Type B pancreatic cell (in vitro differentiated cells): Measurements from ENCODE around the gene SLC5A5. TPM values are rescaled to one million over a fixed set of nuclear protein-coding genes. Genes with fewer than 3 reads are reported as not detected.
"Not testable (repeated sequence)": the region's sequence is repeated elsewhere in the genome, so short reads cannot be mapped to it uniquely, and the experiment has no call there.

Experiments used
- DNase-seq: peaks from one replicate; pipeline ENCODE4 v3.0.0; 2021; ENCODE audit warnings: mixed read lengths; ENCODE audit not compliant: unreplicated experiment; ENCODE audit errors: extremely low spot score
- H3K27ac Mint-ChIP-seq: 2 replicates; pipeline ENCODE4 v1.8.0; 2021; ENCODE audit warnings: mild to moderate bottlenecking, mixed read lengths
- H3K27me3 Mint-ChIP-seq: 2 replicates; pipeline ENCODE4 v1.8.0; 2021; ENCODE audit warnings: mixed read lengths
- H3K36me3 Mint-ChIP-seq: 2 replicates; pipeline ENCODE4 v1.8.0; 2021; ENCODE audit warnings: mixed read lengths
- H3K4me1 Mint-ChIP-seq: one replicate; pipeline ENCODE4 v1.8.0; 2021; ENCODE audit warnings: mixed read lengths; ENCODE audit not compliant: unreplicated experiment
- H3K4me3 Mint-ChIP-seq: 2 replicates; pipeline ENCODE4 v1.8.0; 2021; ENCODE audit warnings: mild to moderate bottlenecking, mixed read lengths
- H3K9me3 Mint-ChIP-seq: 2 replicates; pipeline ENCODE4 v1.8.0; 2021; ENCODE audit warnings: mixed read lengths
- CTCF ChIP-seq: fragments of 200-600 bp; sonication (generic); conservative IDR thresholded peaks from 2 replicates; pipeline ENCODE4 v1.5.0; 2021; ENCODE audit warnings: antibody characterized with exemption, mild to moderate bottlenecking
- total RNA-seq: library from RNA; stranded (reverse); gene quantifications from 2 replicates; pipeline ENCODE4 v1.2.1, GENCODE V29; 2021; ENCODE audit warnings: low replicate concordance

SLC5A5 gene
- total RNA-seq, 1 donor from 2014 or later, result 0.75 TPM

DNA sequence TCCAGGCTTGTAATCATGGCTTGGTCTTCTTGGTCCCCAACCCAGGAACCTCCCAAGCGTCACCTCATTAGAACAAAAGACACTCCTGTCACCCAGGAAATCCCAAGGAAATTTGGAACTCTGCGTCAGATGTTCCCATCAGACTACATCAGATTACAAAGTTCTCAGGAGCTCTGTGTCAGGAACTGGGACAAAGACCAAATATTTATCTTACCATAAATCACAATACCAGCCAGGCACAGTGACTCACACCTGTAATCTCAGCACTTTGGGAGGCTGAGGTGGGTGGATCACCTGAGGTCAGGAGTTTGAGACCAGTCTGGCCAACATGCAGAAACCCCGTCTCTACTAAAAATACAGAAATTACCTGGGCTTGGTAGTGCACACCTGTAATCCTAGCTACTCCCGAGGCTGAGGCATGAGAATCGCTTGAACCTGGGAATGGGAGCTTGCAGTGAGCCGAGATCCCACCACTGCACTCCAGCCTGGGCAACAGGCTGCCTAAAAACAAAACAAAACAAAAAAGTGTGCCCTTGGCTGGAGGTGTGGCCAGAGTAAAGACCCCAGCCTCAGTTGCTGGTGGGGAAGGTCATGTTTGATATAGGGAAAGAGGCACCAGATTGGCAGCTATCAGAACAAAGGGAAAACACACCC, 44.3 kb downstream of the SLC5A5 start:
- Mint-ChIP-seq H3K36me3 (no peaks in the 10 kb centered on the region), H3K4me3 (no peak overlapping the region), H3K4me1 (no peaks in the 10 kb centered on the region), H3K27ac (peak overlapping the region; percentile 74), H3K27me3 (no peaks in the 10 kb centered on the region), H3K9me3 (no peaks in the 10 kb centered on the region)
- DNase-seq, result no peak
- no peak for TF ChIP-seq CTCF

DNA sequence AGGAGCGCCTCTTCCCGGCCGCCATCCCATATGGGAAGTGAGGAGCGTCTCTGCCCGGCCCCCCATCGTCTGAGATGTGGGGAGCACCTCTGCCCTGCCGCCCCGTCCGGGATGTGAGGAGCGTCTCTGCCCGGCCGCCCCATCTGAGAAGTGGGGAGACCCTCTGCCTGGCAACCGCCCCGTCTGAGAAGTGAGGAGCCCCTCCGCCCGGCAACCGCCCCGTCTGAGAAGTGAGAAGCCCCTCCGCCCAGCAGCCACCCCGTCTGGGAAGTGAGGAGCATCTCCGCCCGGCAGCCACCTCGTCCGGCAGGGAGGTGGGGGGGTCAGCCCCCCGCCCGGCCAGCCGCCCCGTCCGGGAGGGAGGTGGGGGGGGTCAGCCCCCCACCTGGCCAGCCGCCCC, 46.4 kb downstream of the SLC5A5 start:
- not testable (repeated sequence) for H3K36me3 Mint-ChIP-seq, H3K27me3 Mint-ChIP-seq, H3K9me3 Mint-ChIP-seq, DNase-seq, H3K27ac Mint-ChIP-seq, H3K4me1 Mint-ChIP-seq, H3K4me3 Mint-ChIP-seq

GRCh38 chr19:17919122-17919521, 47.4 kb downstream of the SLC5A5 start:
- H3K4me3 Mint-ChIP-seq, H3K27ac Mint-ChIP-seq, DNase-seq, H3K9me3 Mint-ChIP-seq, H3K4me1 Mint-ChIP-seq, H3K27me3 Mint-ChIP-seq, H3K36me3 Mint-ChIP-seq: not testable (repeated sequence)

- TF ChIP-seq CTCF, result no peak
- H3K4me1 Mint-ChIP-seq, result no peaks in the 10 kb centered on the region
- H3K9me3 Mint-ChIP-seq, result no peaks in the 10 kb centered on the region
- H3K36me3 Mint-ChIP-seq, result no peaks in the 10 kb centered on the region
- no peak overlapping the region for H3K27ac Mint-ChIP-seq
- H3K27me3 Mint-ChIP-seq, result no peaks in the 10 kb centered on the region
- DNase-seq, result no peak
- no peak overlapping the region for H3K4me3 Mint-ChIP-seq
Observed at GRCh38 chr19:17920527-17920926, 48.8 kb downstream of the SLC5A5 start.

- no peaks in the 10 kb centered on the region for H3K4me1 Mint-ChIP-seq
- DNase-seq, result no peak
Observed at GRCh38 chr19:17922138-17922537, 50.4 kb downstream of the SLC5A5 start.

GRCh38 chr19:17926044-17926443, 54.3 kb downstream of the SLC5A5 start:
- Mint-ChIP-seq H3K9me3 (no peaks in the 10 kb centered on the region), H3K27ac (no peak overlapping the region), H3K27me3 (peaks cover 8% of the 10 kb centered on the region), H3K36me3 (no peaks in the 10 kb centered on the region), H3K4me1 (no peaks in the 10 kb centered on the region), H3K4me3 (no peak overlapping the region)
- DNase-seq, result no peak
- no peak for TF ChIP-seq CTCF

More at GRCh38 chr19:17922138-17922537, 50.4 kb downstream of the SLC5A5 start:
- Mint-ChIP-seq H3K27me3 (peaks cover 4% of the 10 kb centered on the region), H3K27ac (no peak overlapping the region), H3K36me3 (no peaks in the 10 kb centered on the region), H3K4me3 (no peak overlapping the region), H3K9me3 (no peaks in the 10 kb centered on the region)
- no peak for TF ChIP-seq CTCF

DNA sequence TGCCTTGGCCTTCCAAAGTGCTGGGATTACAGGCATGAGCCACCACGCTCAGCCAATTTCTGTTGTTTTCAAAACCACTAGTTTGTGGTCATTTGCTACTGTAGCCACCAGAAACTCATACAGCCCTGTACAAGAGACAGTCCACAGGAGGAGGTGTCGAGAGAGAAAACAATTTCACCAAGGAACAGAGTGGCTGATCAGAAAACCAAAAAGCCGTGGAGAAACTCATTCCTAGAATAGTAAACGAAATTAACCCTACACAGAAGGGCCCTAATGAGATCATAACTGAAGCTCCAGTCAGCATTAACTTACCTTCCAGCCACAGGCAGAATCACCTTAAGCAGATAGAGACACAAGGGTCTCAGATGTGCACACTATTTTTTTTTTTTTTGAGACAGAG, 57.3 kb downstream of the SLC5A5 start:
- H3K27ac Mint-ChIP-seq, result peak overlapping the region; percentile 26
- no peaks in the 10 kb centered on the region for H3K36me3 Mint-ChIP-seq
- TF ChIP-seq CTCF, result no peak
- DNase-seq, result no peak
- H3K4me3 Mint-ChIP-seq, result no peak overlapping the region
- peaks cover 11% of the 10 kb centered on the region for H3K4me1 Mint-ChIP-seq
- H3K27me3 Mint-ChIP-seq, result peaks cover 8% of the 10 kb centered on the region
- H3K9me3 Mint-ChIP-seq, result no peaks in the 10 kb centered on the region
